Esophagus muscularis mucosa (tissue), 4 donors: ENCODE measurements around the gene KRT16. TPM values are rescaled to one million over a fixed set of nuclear protein-coding genes. Genes with fewer than 3 reads are reported as not detected.
"Not testable (repeated sequence)": the region's sequence is repeated elsewhere in the genome, so short reads cannot be mapped to it uniquely, and the experiment has no call there.

ENCODE experiments used
- DNase-seq: peaks from one replicate; pipeline ENCODE4 v3.0.0-alpha.2; 2017; ENCODE audit errors: extremely low spot score
- H3K27ac ChIP-seq, 4 donors: fragments of 200-600 bp; sonication (generic); replicated peaks in 1 of 4; 1 replicate in 3 of 4; 2 replicates in 1 of 4; pipeline ENCODE4 v1.5.1; 2016 to 2019; ENCODE audit warnings: mild to moderate bottlenecking in 1 of 4
- H3K27me3 ChIP-seq, 4 donors: fragments of 200-600 bp; sonication (generic); one replicate each; pipeline versions ENCODE4 v1.5.1 to v1.6.0; 2016 to 2019
- H3K36me3 ChIP-seq, 4 donors: fragments of 200-600 bp; sonication (generic); one replicate each; pipeline ENCODE4 v1.5.1; 2016 to 2019
- H3K4me1 ChIP-seq, 4 donors: fragments of 200-600 bp; sonication (generic); one replicate each; pipeline ENCODE4 v1.5.1; 2016 to 2019
- H3K4me3 ChIP-seq, 4 donors: fragments of 200-600 bp; sonication (generic); 1 replicate in 2 of 4; 2 replicates in 2 of 4; pipeline ENCODE4 v1.5.1; 2016 to 2019; ENCODE audit warnings: mild to moderate bottlenecking in 4 of 4, moderate library complexity in 1 of 4
- H3K9me3 ChIP-seq, 4 donors: fragments of 200-600 bp; sonication (generic); 1 replicate in 3 of 4; 2 replicates in 1 of 4; pipeline ENCODE4 v1.5.1; 2016 to 2019
- CTCF ChIP-seq, 3 experiments: fragments of 200-600 bp in 2 of 3; fragments of 450-650 bp in 1 of 3; sonication (generic) in 2 of 3; IDR thresholded peaks; one replicate each; pipeline ENCODE4 v1.5.1; 2017 to 2019; ENCODE audit warnings: antibody characterized with exemption in 3 of 3, mild to moderate bottlenecking in 2 of 3, moderate library complexity in 1 of 3
- EP300 ChIP-seq: sonication (generic); formaldehyde crosslinking; IDR thresholded peaks from one replicate; pipeline ENCODE4 v1.6.1; 2017; ENCODE audit warnings: antibody characterized with exemption
- POLR2A ChIP-seq: fragments of 450-650 bp; IDR thresholded peaks from one replicate; pipeline ENCODE4 v1.6.1; 2017; ENCODE audit warnings: antibody characterized with exemption, moderate library complexity, mild to moderate bottlenecking, low read depth
- POLR2AphosphoS5 ChIP-seq, 2 donors: sonication (generic); formaldehyde crosslinking; IDR thresholded peaks; one replicate each; pipeline ENCODE4 v1.6.1; 2017; ENCODE audit warnings: antibody characterized with exemption in 2 of 2
- WGBS: methylation state at CpG from one replicate; pipeline ENCODE4 v1.1.5; 2018; 5-methylcytosine and 5-hydroxymethylcytosine counted together
- intact Hi-C: fragments of 100-400 bp; cut with DNase I; formaldehyde crosslinking; loops from one replicate; pipeline ENCODE4 v1.15.1; 2023
- total RNA-seq, 4 donors: library from RNA; depleted of rRNA; stranded (reverse); fragments of >200 nt; gene quantifications; one replicate each; pipeline versions ENCODE4 v1.1.0 to v1.2.1, GENCODE V29; 2016

Gene KRT16
- total RNA-seq, 4 donors from 2014 or later = 1.7 TPM; not detected in 3

DNA sequence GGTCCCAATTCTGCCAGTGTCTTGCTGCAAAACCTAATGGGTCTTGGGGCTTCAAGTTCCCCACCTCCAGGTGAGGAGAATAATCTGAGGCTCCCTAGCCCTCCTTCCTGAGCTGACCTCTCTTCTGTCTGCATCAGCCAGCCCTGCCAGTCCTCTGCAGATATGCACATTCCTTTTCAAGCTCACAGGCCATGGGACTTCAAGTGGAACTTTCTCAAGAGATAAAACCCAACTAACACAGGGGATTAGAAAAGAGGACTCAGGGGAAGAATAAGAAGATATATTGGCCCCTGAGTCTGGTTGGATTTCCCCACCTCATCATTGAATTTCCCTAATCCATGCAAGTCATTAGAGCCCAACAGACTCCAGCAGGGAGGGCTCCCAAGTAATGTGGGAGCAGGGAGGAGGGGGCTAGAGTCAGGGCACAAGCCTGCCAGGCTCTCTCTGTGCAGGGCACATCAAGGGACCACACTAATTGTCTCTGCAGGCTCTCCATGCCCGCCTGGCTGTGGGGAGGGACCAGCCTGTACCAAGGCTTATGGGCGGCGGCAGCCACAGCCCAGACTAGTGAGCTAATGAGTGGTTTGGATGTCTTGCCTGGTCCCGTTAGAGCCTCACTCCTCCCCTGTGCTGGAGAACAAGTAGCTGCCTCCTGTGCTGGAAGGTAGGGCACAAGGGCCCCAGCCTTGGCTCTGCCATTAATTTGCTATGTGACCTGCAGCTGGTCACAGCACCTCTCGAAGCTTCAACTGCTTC, 27.1 kb downstream of the KRT16 start:
- intact Hi-C loops = no loop called here
- no peaks in the 10 kb centered on the region for H3K4me1 ChIP-seq
- 77% methylated on average over 5 of the region's 5 CpGs for WGBS
- no peaks in the 10 kb centered on the region for H3K9me3 ChIP-seq
- H3K36me3 ChIP-seq = no peaks in the 10 kb centered on the region
- H3K27me3 ChIP-seq = peaks cover 0 to 22% (median 0%) of the 10 kb centered on the region in 4 donors
- TF ChIP-seq EP300 (no peak), CTCF (IDR thresholded peaks at IDR 0.05) (no peak), POLR2AphosphoS5 (IDR thresholded peaks at IDR 0.05) (no peak), POLR2A (no peak)
- no peak overlapping the region for H3K4me3 ChIP-seq
- H3K27ac ChIP-seq = no peak overlapping the region
- no peak for DNase-seq

DNA sequence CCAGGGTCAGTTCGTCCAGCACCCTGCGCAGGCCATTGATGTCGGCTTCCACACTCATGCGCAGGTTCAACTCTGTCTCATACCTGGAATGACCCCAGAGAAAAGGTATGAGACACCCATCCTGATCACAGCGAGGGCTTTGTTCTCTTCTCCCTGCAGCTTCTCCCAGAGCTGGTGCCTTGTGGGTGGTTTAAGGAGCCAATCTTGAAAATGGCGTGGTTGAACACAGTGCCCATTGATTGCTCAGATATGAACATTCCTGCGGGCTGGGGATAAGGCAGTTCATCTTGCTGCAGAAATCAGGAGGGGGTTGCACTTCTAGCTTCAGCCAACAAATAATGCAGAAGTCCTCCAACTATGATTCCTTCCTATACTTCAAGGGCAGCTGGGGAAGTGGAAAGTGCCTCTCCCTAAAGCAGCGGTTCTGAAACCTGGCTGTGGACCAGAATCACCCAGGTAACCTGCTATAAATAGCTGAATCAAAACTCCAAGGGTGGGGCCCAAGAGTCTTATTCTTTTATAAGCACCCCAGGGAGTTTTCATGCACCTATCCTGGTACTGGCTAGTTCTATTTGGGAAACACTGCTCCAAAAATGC, 28.1 kb downstream of the KRT16 start:
- H3K9me3 ChIP-seq, H3K36me3 ChIP-seq, H3K4me1 ChIP-seq, DNase-seq, H3K4me3 ChIP-seq, intact Hi-C loops, H3K27ac ChIP-seq: not testable (repeated sequence)
- 84% methylated on average over 7 of the region's 8 CpGs for WGBS
- peaks cover 0 to 19% (median 0%) of the 10 kb centered on the region in 4 donors for H3K27me3 ChIP-seq

DNA sequence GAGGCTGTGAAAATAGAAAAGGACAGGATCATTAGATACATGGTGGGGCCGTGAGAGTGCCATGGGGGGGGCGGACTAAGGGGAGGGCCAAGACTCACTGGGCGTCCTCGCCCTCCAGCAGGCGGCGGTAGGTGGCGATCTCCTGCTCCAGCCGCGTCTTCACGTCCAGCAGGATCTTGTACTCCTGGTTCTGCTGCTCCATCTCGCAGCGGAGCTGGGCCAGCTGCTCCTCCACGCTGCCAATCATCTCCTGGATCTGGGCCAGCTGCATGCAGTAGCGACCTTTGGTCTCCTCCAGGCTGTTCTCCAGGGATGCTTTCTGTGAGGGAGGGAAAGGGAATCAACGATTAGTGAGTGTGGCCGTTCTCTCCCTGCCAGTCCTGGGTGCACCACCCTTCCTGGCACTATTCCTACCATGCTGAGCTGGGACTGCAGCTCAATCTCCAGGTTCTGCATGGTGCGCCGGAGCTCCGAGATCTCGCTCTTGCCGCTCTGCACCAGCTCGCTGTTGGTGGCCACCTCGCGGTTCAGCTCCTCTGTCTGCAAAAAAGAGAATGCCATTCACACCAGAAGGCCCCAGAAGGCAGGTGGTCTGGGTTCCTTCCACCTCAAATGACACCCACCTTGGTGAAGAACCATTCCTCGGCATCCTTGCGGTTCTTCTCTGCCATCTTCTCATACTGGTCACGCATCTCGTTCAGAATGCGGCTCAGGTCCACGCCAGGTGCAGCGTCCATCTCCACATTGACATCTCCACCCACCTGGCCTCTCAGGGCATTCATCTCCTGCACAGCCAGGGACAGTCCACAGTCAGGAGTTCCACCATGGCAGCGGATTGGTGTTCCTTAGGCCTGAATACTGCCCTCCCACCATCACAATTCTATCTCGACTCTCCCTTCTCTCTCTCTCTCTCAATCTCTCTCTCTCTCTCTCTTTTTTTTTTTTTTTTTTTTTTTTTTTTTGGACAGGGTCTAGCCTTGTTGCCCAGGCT, 29.1 kb downstream of the KRT16 start:
- no peak for DNase-seq
- no peak overlapping the region for H3K4me3 ChIP-seq
- no peaks in the 10 kb centered on the region for H3K36me3 ChIP-seq
- intact Hi-C loops = no loop called here
- H3K27me3 ChIP-seq = peaks cover 0 to 24% (median 0%) of the 10 kb centered on the region in 4 donors
- no peak for TF ChIP-seq POLR2AphosphoS5 (IDR thresholded peaks at IDR 0.05)
- TF ChIP-seq EP300 = no peak
- no peak for TF ChIP-seq CTCF (IDR thresholded peaks at IDR 0.05)
- no peak for TF ChIP-seq POLR2A
- H3K9me3 ChIP-seq = no peaks in the 10 kb centered on the region
- H3K4me1 ChIP-seq = no peaks in the 10 kb centered on the region
- 84% methylated on average over 32 of the region's 33 CpGs for WGBS
- no peak overlapping the region for H3K27ac ChIP-seq

DNA sequence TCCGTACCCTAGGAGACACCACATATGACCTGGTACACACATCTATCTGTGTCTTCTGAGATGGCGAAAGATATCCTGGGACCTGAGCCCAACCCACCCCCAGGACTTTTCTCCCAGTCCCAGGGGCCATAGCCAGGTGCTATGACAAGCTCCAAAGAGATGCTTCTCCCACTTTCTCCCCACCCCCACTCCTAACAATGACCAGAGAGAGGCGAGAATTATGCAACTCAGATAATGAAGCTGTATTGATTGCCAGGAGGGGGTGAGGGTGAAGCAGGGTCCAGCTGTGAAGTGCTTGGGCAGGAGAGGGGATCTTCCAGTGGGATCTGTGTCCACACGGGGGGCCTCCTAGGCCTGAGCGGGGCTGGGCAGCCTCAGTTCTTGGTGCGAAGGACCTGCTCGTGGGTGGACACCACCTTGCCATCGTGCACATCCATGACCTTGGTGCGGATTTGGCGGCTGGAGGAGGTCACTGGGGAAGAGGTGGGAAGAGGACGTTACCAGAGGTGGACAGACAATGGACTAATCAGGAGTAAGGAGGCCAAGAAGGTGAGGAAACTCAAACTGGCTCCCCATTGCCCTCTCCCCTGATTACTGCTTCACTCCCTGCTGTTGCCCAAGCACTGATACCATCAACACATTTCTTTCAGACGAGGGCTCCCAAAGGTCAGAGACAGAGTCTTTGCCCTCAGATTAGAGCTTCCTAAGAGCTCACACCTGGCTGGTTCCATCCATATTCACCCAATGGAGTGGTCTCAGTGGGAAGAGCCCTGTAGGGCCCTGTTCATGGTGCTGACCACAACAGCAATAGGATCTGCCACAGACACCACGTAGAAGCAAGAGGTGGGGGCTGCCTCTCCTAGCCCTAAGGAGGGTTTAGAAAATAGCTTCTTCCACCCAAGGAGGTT, 30.3 kb downstream of the KRT16 start:
- H3K27ac ChIP-seq, H3K9me3 ChIP-seq, H3K4me3 ChIP-seq, H3K36me3 ChIP-seq, DNase-seq, H3K4me1 ChIP-seq, intact Hi-C loops: not testable (repeated sequence)
- 84% methylated on average over 11 of the region's 13 CpGs for WGBS
- peaks cover 0 to 32% (median 0%) of the 10 kb centered on the region in 4 donors for H3K27me3 ChIP-seq

GRCh38 chr17:41581366-41582060, 31.1 kb downstream of the KRT16 start:
- H3K27me3 ChIP-seq = peaks cover 0 to 40% (median 0%) of the 10 kb centered on the region in 4 donors
- no peaks in the 10 kb centered on the region for H3K9me3 ChIP-seq
- WGBS = 86% methylated on average over 4 of the region's 4 CpGs
- no peak for TF ChIP-seq CTCF (IDR thresholded peaks at IDR 0.05)
- no peak for TF ChIP-seq EP300
- no peak for TF ChIP-seq POLR2AphosphoS5 (IDR thresholded peaks at IDR 0.05)
- TF ChIP-seq POLR2A = no peak
- H3K27ac ChIP-seq = no peak overlapping the region
- no peaks in the 10 kb centered on the region for H3K36me3 ChIP-seq
- H3K4me3 ChIP-seq = no peak overlapping the region
- intact Hi-C loops = no loop called here
- DNase-seq = no peak
- no peaks in the 10 kb centered on the region for H3K4me1 ChIP-seq
